C4-2B (cell line): ENCODE data around the gene SYNRG.

ENCODE experiments used
- H3K27ac ChIP-seq: fragments of 450-650 bp; 2 replicates; pipeline ENCODE4 v1.5.1; 2017
- CTCF ChIP-seq: fragments of 450-650 bp; conservative IDR thresholded peaks from 2 replicates; pipeline ENCODE4 v1.5.1; 2017; ENCODE audit warnings: mild to moderate bottlenecking
- ZFX ChIP-seq: fragments of 450-650 bp; IDR thresholded peaks from 2 replicates; pipeline ENCODE4 v1.6.1; 2017

SYNRG gene

GRCh38 chr17:37490638-37491614 is 118.3 kb downstream of the SYNRG start:
- peak overlapping the region; percentile 98 for H3K27ac ChIP-seq
- TF ChIP-seq CTCF: no peak
- 0 out of 2 replicates have a peak, but pooled peaks have one; percentile 21 for TF ChIP-seq ZFX

- TF ChIP-seq CTCF (peak; percentile 38), ZFX (no peak)
- peak overlapping the region; percentile 98 for H3K27ac ChIP-seq
These were observed 119.1 kb downstream of the SYNRG start for GRCh38 chr17:37490022-37490587.

- TF ChIP-seq CTCF (no peak), ZFX (no peak)
- H3K27ac ChIP-seq: peak within 1 kb of the TSS; percentile 98
These were observed 119.8 kb downstream of the SYNRG start, which contains the start of gene DUSP14 for GRCh38 chr17:37489197-37490001. Gene DUSP14, plus strand, starts transcription at chr17:37489891. Its CDS starts 22,382 bp downstream, at chr17:37512273.

GRCh38 chr17:37488607-37489196 is 120.5 kb downstream of the SYNRG start:
- H3K27ac ChIP-seq: peak overlapping the region; percentile 98

GRCh38 chr17:37488009-37488604 is 121.1 kb downstream of the SYNRG start:
- peak overlapping the region; percentile 98 for H3K27ac ChIP-seq
- TF ChIP-seq CTCF: no peak
- no peak for TF ChIP-seq ZFX

More at GRCh38 chr17:37488607-37489196, 120.5 kb downstream of the SYNRG start:
- TF ChIP-seq CTCF (no peak), ZFX (no peak)

- H3K27ac ChIP-seq: no peak overlapping the region
- TF ChIP-seq ZFX (no peak), CTCF (no peak)
These were observed 123.2 kb downstream of the SYNRG start for GRCh38 chr17:37485938-37486570.
